Measurements from ENCODE around the gene RIT2. TPM values are rescaled to one million over a fixed set of nuclear protein-coding genes. Genes with fewer than 3 reads are reported as not detected.

Gene RIT2
- polyA plus RNA-seq, 1 of the 3 experiments (the other 2 are of a cell fraction) = not detected

DNA sequence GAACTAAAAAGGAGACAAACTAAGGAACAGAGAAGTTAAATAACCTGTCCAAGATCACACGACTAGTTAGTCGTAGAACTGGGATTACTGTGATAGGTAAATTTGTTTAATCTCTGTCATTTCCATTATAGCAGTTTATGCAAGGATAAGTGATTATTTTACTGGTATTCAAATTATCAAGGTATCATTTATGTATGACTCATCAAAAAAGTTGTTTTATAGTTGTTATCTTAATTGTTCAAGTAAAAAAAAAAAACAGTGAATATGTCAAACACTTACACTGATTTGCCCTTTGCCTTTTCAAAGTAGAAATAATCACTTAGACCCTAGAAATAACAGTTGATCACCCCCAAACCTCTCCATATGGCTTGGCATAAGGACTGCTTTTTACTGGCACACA is 173.6 kb downstream of the RIT2 start:
- Histone ChIP-seq H3K9me3 (no peaks in the 10 kb centered on the region), H3K79me2 (ENCODE audit: insufficient read depth) (no peaks in the 10 kb centered on the region), H2AFZ (ENCODE audit: low read depth) (no peak overlapping the region), H3K27me3 (ENCODE audit: insufficient read depth) (no peaks in the 10 kb centered on the region), H3K4me1 (ENCODE audit: control insufficient read depth in 1 of 2, insufficient read depth in 2 of 2, low read depth in 1 of 2, low read length in 1 of 2) (peaks cover 0 to 8% of the 10 kb centered on the region in 2 experiments; a peak in 2 of 4 replicates), H3K9me2 (no peaks in the 10 kb centered on the region), H3K36me3 (replicated peaks in 1 of 2; ENCODE audit: control insufficient read depth in 1 of 2, insufficient read depth in 2 of 2, low read length in 1 of 2) (no peaks in the 10 kb centered on the region), H3K27ac (ENCODE audit: low read depth in 2 of 2, low read length in 1 of 2) (no peak overlapping the region), H4K20me1 (ENCODE audit: insufficient read depth) (no peaks in the 10 kb centered on the region), H3F3A (replicated peaks; ENCODE audit: insufficient read depth) (no peaks in the 10 kb centered on the region), H3K4me2 (no peak overlapping the region), H3K4me3 (ENCODE audit: low read depth in 2 of 2, low read length in 1 of 2) (no peak overlapping the region), H3K9ac (no peak overlapping the region)
- POLR2A ChIA-PET = no interaction called here
- DNase-seq = no peak
- WGBS (ENCODE audit: low lambda C conversion rate) = 67% methylated on average over 2 of the region's 2 CpGs
- CTCF ChIA-PET = no interaction called here
- TF ChIP-seq JUND (IDR thresholded peaks at IDR 0.05) (no peak), RFX5 (IDR thresholded peaks at IDR 0.05; ENCODE audit: low read length) (no peak), TCF12 (IDR thresholded peaks at IDR 0.05) (no peak), RXRA (IDR thresholded peaks at IDR 0.05; ENCODE audit: borderline replicate concordance, low read depth) (no peak)
- TF ChIP-seq, protein P1, sequence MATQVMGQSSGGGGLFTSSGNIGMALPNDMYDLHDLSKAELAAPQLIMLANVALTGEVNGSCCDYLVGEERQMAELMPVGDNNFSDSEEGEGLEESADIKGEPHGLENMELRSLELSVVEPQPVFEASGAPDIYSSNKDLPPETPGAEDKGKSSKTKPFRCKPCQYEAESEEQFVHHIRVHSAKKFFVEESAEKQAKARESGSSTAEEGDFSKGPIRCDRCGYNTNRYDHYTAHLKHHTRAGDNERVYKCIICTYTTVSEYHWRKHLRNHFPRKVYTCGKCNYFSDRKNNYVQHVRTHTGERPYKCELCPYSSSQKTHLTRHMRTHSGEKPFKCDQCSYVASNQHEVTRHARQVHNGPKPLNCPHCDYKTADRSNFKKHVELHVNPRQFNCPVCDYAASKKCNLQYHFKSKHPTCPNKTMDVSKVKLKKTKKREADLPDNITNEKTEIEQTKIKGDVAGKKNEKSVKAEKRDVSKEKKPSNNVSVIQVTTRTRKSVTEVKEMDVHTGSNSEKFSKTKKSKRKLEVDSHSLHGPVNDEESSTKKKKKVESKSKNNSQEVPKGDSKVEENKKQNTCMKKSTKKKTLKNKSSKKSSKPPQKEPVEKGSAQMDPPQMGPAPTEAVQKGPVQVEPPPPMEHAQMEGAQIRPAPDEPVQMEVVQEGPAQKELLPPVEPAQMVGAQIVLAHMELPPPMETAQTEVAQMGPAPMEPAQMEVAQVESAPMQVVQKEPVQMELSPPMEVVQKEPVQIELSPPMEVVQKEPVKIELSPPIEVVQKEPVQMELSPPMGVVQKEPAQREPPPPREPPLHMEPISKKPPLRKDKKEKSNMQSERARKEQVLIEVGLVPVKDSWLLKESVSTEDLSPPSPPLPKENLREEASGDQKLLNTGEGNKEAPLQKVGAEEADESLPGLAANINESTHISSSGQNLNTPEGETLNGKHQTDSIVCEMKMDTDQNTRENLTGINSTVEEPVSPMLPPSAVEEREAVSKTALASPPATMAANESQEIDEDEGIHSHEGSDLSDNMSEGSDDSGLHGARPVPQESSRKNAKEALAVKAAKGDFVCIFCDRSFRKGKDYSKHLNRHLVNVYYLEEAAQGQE (IDR thresholded peaks at IDR 0.05; ENCODE audit: low read depth, low read length) = no peak
- TF ChIP-seq, protein P2, sequence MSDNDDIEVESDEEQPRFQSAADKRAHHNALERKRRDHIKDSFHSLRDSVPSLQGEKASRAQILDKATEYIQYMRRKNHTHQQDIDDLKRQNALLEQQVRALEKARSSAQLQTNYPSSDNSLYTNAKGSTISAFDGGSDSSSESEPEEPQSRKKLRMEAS (IDR thresholded peaks at IDR 0.05; ENCODE audit: low read depth) = no peak
- TF ChIP-seq, protein P3, sequence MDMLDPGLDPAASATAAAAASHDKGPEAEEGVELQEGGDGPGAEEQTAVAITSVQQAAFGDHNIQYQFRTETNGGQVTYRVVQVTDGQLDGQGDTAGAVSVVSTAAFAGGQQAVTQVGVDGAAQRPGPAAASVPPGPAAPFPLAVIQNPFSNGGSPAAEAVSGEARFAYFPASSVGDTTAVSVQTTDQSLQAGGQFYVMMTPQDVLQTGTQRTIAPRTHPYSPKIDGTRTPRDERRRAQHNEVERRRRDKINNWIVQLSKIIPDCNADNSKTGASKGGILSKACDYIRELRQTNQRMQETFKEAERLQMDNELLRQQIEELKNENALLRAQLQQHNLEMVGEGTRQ (IDR thresholded peaks at IDR 0.05; ENCODE audit: borderline replicate concordance, low read depth, low read length) = no peak

DNA sequence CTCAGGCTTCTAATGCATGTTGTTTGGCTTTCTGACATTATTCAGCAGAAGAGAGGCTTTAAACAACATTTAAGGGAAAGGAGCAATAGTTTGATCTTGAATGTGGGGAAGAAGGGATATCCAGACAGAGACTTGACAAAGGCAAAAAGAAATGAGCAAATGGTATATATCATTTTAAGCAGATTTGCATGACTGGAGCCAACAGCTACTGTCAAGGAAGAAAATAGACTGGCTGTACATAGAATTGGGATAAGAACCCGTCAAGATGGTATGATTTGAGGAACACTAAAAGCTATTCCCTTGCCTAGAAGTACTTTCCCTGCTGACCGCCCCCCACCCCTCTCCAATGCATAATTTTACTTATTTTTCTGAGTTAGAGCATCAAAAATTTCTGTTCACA is 174.5 kb downstream of the RIT2 start:
- Histone ChIP-seq H2AFZ (ENCODE audit: low read depth) (no peak overlapping the region), H3K27me3 (ENCODE audit: insufficient read depth) (no peaks in the 10 kb centered on the region), H3K36me3 (replicated peaks in 1 of 2; ENCODE audit: control insufficient read depth in 1 of 2, insufficient read depth in 2 of 2, low read length in 1 of 2) (no peaks in the 10 kb centered on the region), H3K9ac (no peak overlapping the region), H3K4me1 (ENCODE audit: control insufficient read depth in 1 of 2, insufficient read depth in 2 of 2, low read depth in 1 of 2, low read length in 1 of 2) (peaks cover 0 to 8% of the 10 kb centered on the region in 2 experiments; a peak in 2 of 4 replicates), H3F3A (replicated peaks; ENCODE audit: insufficient read depth) (no peaks in the 10 kb centered on the region), H3K9me2 (no peaks in the 10 kb centered on the region), H4K20me1 (ENCODE audit: insufficient read depth) (no peaks in the 10 kb centered on the region), H3K4me2 (no peak overlapping the region), H3K27ac (ENCODE audit: low read depth in 2 of 2, low read length in 1 of 2) (no peak overlapping the region), H3K9me3 (no peaks in the 10 kb centered on the region), H3K79me2 (ENCODE audit: insufficient read depth) (no peaks in the 10 kb centered on the region), H3K4me3 (ENCODE audit: low read depth in 2 of 2, low read length in 1 of 2) (no peak overlapping the region)
- no peak for DNase-seq
- TF ChIP-seq RFX5 (IDR thresholded peaks at IDR 0.05; ENCODE audit: low read length) = no peak
- ChIA-PET CTCF (no interaction called here), POLR2A (no interaction called here)
- 50% methylated on average over 2 of the region's 2 CpGs for WGBS (ENCODE audit: low lambda C conversion rate)
